DND-41 (cell line): Measurements from ENCODE around the gene SLC38A3.

Source experiments
- ATAC-seq: fragments of 200-7000 bp; cut with Tn5 transposase; 3 replicates; pipeline ENCODE4 v1.9.1; 2021; ENCODE audit warnings: low read depth; ENCODE audit not compliant: insufficient read depth
- DNase-seq: peaks from one replicate; pipeline ENCODE4 v3.0.0-alpha.2; 2020
- H2AFZ ChIP-seq: 2 replicates; pipeline ENCODE4 v1.6.0; 2012; ENCODE audit warnings: low read depth, low read length
- H3K27ac ChIP-seq: 2 replicates; pipeline ENCODE4 v1.5.1; 2012; ENCODE audit warnings: low read length, inconsistent platforms
- H3K27me3 ChIP-seq: fragments of 200-600 bp; sonication (generic); 2 replicates; pipeline ENCODE4 v1.6.0; 2012; ENCODE audit warnings: low read length, mild to moderate bottlenecking, inconsistent platforms; ENCODE audit not compliant: insufficient read depth, poor library complexity
- H3K36me3 ChIP-seq: 2 replicates; pipeline ENCODE4 v1.5.1; 2012; ENCODE audit warnings: low read length, inconsistent platforms; ENCODE audit not compliant: insufficient read depth
- H3K4me1 ChIP-seq: 2 replicates; pipeline ENCODE4 v1.5.1; 2012; ENCODE audit warnings: mild to moderate bottlenecking, low read length; ENCODE audit not compliant: insufficient read depth
- H3K4me2 ChIP-seq: 2 replicates; pipeline ENCODE4 v1.6.0; 2012; ENCODE audit warnings: mild to moderate bottlenecking, moderate library complexity, low read length, inconsistent platforms; ENCODE audit not compliant: insufficient read depth
- H3K4me3 ChIP-seq, 2 experiments: fragments of 200-600 bp in 1 of 2; shearing (Covaris generic) in 1 of 2; 2 replicates each; pipeline ENCODE4 v1.5.1; 2012 to 2016; ENCODE audit warnings: inconsistent platforms in 2 of 2, low read length in 2 of 2, mild to moderate bottlenecking in 2 of 2, low read depth in 1 of 2, moderate library complexity in 1 of 2
- H3K79me2 ChIP-seq: 2 replicates; pipeline ENCODE4 v1.6.0; 2012; ENCODE audit warnings: low read length, inconsistent platforms; ENCODE audit not compliant: insufficient read depth
- H3K9ac ChIP-seq: 2 replicates; pipeline ENCODE4 v1.6.0; 2012; ENCODE audit warnings: low read depth, mild to moderate bottlenecking, inconsistent platforms, low read length, moderate library complexity
- H3K9me3 ChIP-seq: 2 replicates; pipeline ENCODE4 v1.5.1; 2012; ENCODE audit warnings: low read length, moderate library complexity, mild to moderate bottlenecking, inconsistent platforms; ENCODE audit not compliant: insufficient read depth, severe bottlenecking
- H4K20me1 ChIP-seq: 2 replicates; pipeline ENCODE4 v1.6.0; 2012; ENCODE audit warnings: low read length; ENCODE audit not compliant: insufficient read depth
- EZH2 ChIP-seq: IDR thresholded peaks from 3 replicates; pipeline ENCODE4 v1.6.1; 2012; ENCODE audit warnings: borderline replicate concordance, low read depth, mild to moderate bottlenecking, moderate library complexity, low read length, inconsistent platforms; ENCODE audit not compliant: severe bottlenecking
- TF ChIP-seq, protein P1 (sequence below): IDR thresholded peaks from 2 replicates; pipeline ENCODE4 v1.5.1; 2012; ENCODE audit warnings: borderline replicate concordance, low read length, moderate library complexity, mild to moderate bottlenecking; ENCODE audit not compliant: poor library complexity, severe bottlenecking; ENCODE audit errors: extremely low read depth

Gene SLC38A3

DNA sequence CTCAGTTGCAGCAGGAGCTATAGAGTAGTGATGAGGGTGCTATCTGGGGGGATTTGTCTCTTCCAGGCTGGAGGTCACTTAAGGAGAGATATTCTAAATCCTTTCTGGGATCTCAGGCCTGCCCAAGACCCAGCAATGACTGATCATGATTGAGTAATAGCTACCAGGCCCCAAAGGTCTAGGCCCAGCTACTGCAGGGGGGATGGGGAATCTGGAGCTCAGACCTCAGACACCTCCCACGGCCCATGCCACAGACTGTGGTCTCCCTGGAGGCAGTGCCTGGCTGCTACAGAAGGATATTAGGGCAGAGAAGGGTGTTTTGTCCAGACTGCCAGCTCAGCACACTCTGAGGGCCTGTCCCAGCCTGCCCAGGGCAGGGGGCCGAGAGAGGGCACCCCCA is 6.9 kb downstream of the SLC38A3 start:
- Histone ChIP-seq H2AFZ (no peak overlapping the region), H3K36me3 (no peaks in the 10 kb centered on the region), H4K20me1 (peaks cover 4% of the 10 kb centered on the region; the same call in 1 of the 2 replicates), H3K9me3 (no peaks in the 10 kb centered on the region), H3K9ac (no peak overlapping the region), H3K79me2 (no peaks in the 10 kb centered on the region), H3K4me3 (no peak overlapping the region), H3K27me3 (no peaks in the 10 kb centered on the region), H3K27ac (no peak overlapping the region), H3K4me2 (no peak overlapping the region), H3K4me1 (no peaks in the 10 kb centered on the region)
- TF ChIP-seq, protein P1, sequence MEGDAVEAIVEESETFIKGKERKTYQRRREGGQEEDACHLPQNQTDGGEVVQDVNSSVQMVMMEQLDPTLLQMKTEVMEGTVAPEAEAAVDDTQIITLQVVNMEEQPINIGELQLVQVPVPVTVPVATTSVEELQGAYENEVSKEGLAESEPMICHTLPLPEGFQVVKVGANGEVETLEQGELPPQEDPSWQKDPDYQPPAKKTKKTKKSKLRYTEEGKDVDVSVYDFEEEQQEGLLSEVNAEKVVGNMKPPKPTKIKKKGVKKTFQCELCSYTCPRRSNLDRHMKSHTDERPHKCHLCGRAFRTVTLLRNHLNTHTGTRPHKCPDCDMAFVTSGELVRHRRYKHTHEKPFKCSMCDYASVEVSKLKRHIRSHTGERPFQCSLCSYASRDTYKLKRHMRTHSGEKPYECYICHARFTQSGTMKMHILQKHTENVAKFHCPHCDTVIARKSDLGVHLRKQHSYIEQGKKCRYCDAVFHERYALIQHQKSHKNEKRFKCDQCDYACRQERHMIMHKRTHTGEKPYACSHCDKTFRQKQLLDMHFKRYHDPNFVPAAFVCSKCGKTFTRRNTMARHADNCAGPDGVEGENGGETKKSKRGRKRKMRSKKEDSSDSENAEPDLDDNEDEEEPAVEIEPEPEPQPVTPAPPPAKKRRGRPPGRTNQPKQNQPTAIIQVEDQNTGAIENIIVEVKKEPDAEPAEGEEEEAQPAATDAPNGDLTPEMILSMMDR: no peak
- no peak for TF ChIP-seq EZH2
- no peak for ATAC-seq
- no peak for DNase-seq

GRCh38 chr3:50212502-50212901 is 7.4 kb downstream of the SLC38A3 start:
- H3K9me3 ChIP-seq: no peaks in the 10 kb centered on the region
- TF ChIP-seq, protein P1: no peak
- no peak for TF ChIP-seq EZH2
- H3K4me3 ChIP-seq: no peak overlapping the region
- H4K20me1 ChIP-seq: peaks cover 4% of the 10 kb centered on the region; the same call in 1 of the 2 replicates
- H3K36me3 ChIP-seq: no peaks in the 10 kb centered on the region
- H3K4me1 ChIP-seq: no peaks in the 10 kb centered on the region
- H3K4me2 ChIP-seq: no peak overlapping the region
- no peaks in the 10 kb centered on the region for H3K27me3 ChIP-seq
- DNase-seq (no peak), ATAC-seq (no peak)
- no peaks in the 10 kb centered on the region for H3K79me2 ChIP-seq
- H3K27ac ChIP-seq: no peak overlapping the region
- H3K9ac ChIP-seq: no peak overlapping the region
- H2AFZ ChIP-seq: no peak overlapping the region

- no peak for ATAC-seq
- Histone ChIP-seq H3K9ac (no peak overlapping the region), H3K4me2 (no peak overlapping the region), H3K27me3 (no peaks in the 10 kb centered on the region), H3K9me3 (no peaks in the 10 kb centered on the region), H3K27ac (no peak overlapping the region), H3K79me2 (no peaks in the 10 kb centered on the region), H3K36me3 (no peaks in the 10 kb centered on the region), H4K20me1 (peaks cover 4% of the 10 kb centered on the region; the same call in 1 of the 2 replicates), H2AFZ (no peak overlapping the region), H3K4me3 (no peak overlapping the region), H3K4me1 (no peaks in the 10 kb centered on the region)
- TF ChIP-seq, protein P1: no peak
- no peak for TF ChIP-seq EZH2
- no peak for DNase-seq
Observed at GRCh38 chr3:50212971-50213370, 7.9 kb downstream of the SLC38A3 start.

- Histone ChIP-seq H2AFZ (no peak overlapping the region), H3K4me2 (no peak overlapping the region), H3K27me3 (no peaks in the 10 kb centered on the region), H3K27ac (no peak overlapping the region), H3K79me2 (no peaks in the 10 kb centered on the region), H3K4me1 (no peaks in the 10 kb centered on the region), H3K4me3 (no peak overlapping the region), H3K9me3 (no peaks in the 10 kb centered on the region), H3K36me3 (no peaks in the 10 kb centered on the region), H3K9ac (no peak overlapping the region), H4K20me1 (peaks cover 4% of the 10 kb centered on the region; the same call in 1 of the 2 replicates)
- TF ChIP-seq EZH2: no peak
- TF ChIP-seq, protein P1: no peak
- ATAC-seq: no peak
- DNase-seq: no peak
Observed at GRCh38 chr3:50213373-50213772, 8.3 kb downstream of the SLC38A3 start.
